OCI-LY7 (cell line): ENCODE results near the gene GDA. TPM values are rescaled to one million over a fixed set of nuclear protein-coding genes. Genes with fewer than 3 reads are reported as not detected.

ENCODE experiments used
- BruUV-seq: library from RNA; stranded (reverse); fragments of 400-500 nt; replicated peaks from 2 replicates; lab custom pipeline; 2021; lab: Mats Ljungman, UMichigan
- CTCF ChIA-PET: fragments of 300-600 bp; sonication (Branson Sonifier 250); formaldehyde crosslinking; loops from one replicate; lab custom pipeline; 2022; ENCODE audit warnings: antibody characterized with exemption; ENCODE audit not compliant: unreplicated experiment; lab: Charles Lee
- POLR2A ChIA-PET: fragments of 300-600 bp; sonication (Branson Sonifier 250); formaldehyde crosslinking; loops from one replicate; lab custom pipeline; 2022; ENCODE audit warnings: antibody characterized with exemption; lab: Charles Lee
- DNase-seq: peaks from one replicate; pipeline ENCODE4 v3.0.0-alpha.2; 2015; ENCODE audit warnings: low spot score
- H2AFZ ChIP-seq: fragments of 200-600 bp; sonication (generic), shearing (Covaris generic); 2 replicates; pipeline ENCODE4 v1.6.1; 2014; ENCODE audit warnings: mild to moderate bottlenecking, antibody characterized with exemption, low read length, moderate library complexity
- H3K27ac ChIP-seq: fragments of 200-600 bp; sonication (generic); 2 replicates; pipeline ENCODE4 v1.5.1; 2014; ENCODE audit warnings: mixed run types, low read depth, mild to moderate bottlenecking, moderate library complexity, low read length, inconsistent platforms; ENCODE audit not compliant: poor library complexity, severe bottlenecking
- H3K36me3 ChIP-seq: fragments of 200-600 bp; sonication (generic); 2 replicates; pipeline ENCODE4 v1.6.1; 2014; ENCODE audit warnings: mild to moderate bottlenecking, antibody characterized with exemption, low read length, moderate library complexity, mixed read lengths; ENCODE audit not compliant: insufficient read depth
- H3K4me1 ChIP-seq: fragments of 200-600 bp; sonication (generic); 2 replicates; pipeline ENCODE4 v1.5.1; 2014; ENCODE audit warnings: mild to moderate bottlenecking, low read length; ENCODE audit not compliant: insufficient read depth, poor library complexity, severe bottlenecking
- H3K4me2 ChIP-seq: fragments of 200-600 bp; sonication (generic); 2 replicates; pipeline ENCODE4 v1.6.1; 2014; ENCODE audit warnings: mild to moderate bottlenecking, low read length
- H3K4me3 ChIP-seq: fragments of 200-600 bp; sonication (generic); 2 replicates; pipeline ENCODE4 v1.5.1; 2014; ENCODE audit warnings: mild to moderate bottlenecking, low read depth, low read length; ENCODE audit not compliant: poor library complexity, severe bottlenecking
- H3K79me2 ChIP-seq: fragments of 200-600 bp; sonication (generic); 2 replicates; pipeline ENCODE4 v1.6.1; 2016; ENCODE audit warnings: low read depth, mild to moderate bottlenecking, low read length, moderate library complexity, mixed read lengths; ENCODE audit not compliant: insufficient read depth
- H3K9me2 ChIP-seq: fragments of 200-600 bp; sonication (generic); 2 replicates; pipeline ENCODE4 v1.6.1; 2016; ENCODE audit warnings: mild to moderate bottlenecking, low read length, mixed read lengths; ENCODE audit not compliant: insufficient read depth
- H3K9me3 ChIP-seq: fragments of 200-600 bp; sonication (generic); 2 replicates; pipeline ENCODE4 v1.6.1; 2014; ENCODE audit warnings: mild to moderate bottlenecking, mixed run types, low read length, mixed read lengths
- H4K20me1 ChIP-seq: fragments of 200-600 bp; sonication (generic); 2 replicates; pipeline ENCODE4 v1.6.1; 2014; ENCODE audit warnings: mild to moderate bottlenecking, antibody characterized with exemption, low read length, moderate library complexity, mixed read lengths; ENCODE audit not compliant: insufficient read depth
- EZH2phosphoT487 ChIP-seq: fragments of 200-600 bp; sonication (generic); IDR thresholded peaks from 2 replicates; pipeline ENCODE4 v1.6.1; 2018; ENCODE audit warnings: low read depth, borderline replicate concordance, mild to moderate bottlenecking, mixed run types, antibody characterized with exemption, low read length, moderate library complexity, mixed read lengths
- intact Hi-C: fragments of 100-400 bp; cut with micrococcal nuclease; formaldehyde crosslinking; loops from one replicate; pipeline ENCODE4 v1.10.0; 2022; ENCODE audit not compliant: unreplicated experiment
- total RNA-seq, 2 experiments: library from RNA; depleted of rRNA in 1 of 2; stranded (reverse); fragments of >200 nt in 1 of 2; shearing (Covaris generic) in 1 of 2; gene quantifications; 2 replicates each; pipeline ENCODE4 v1.2.3, GENCODE V29; 2014 to 2022
- TF ChIP-seq, protein P1 (sequence below): fragments of 200-600 bp; sonication (generic); conservative IDR thresholded peaks from 2 replicates; pipeline ENCODE4 v1.5.1; 2014; ENCODE audit warnings: mild to moderate bottlenecking, antibody characterized with exemption, low read length, moderate library complexity, mixed read lengths

The GDA gene
- total RNA-seq, 2 experiments from 2014 or later: not detected

DNA sequence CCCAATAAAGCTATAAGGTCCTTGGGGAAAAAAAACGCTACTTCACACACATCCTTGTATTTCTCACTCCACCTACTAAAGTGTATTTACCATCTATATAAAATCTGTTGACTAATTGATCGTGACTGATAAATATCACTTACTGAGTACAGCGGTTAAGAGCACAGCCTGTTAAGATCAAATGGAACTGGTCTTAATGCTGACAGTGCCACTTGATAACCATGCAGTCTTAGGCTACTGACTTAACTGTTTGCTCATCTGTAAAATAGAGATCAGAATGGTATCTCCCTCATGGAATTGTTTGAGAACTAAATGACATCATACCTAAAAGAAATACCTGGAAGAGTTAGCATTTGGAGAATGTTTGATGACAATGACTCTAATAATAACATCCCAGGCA lies 148.3 kb downstream of the GDA start:
- H3K4me3 ChIP-seq: no peak overlapping the region
- CTCF ChIA-PET: no interaction called here
- intact Hi-C loops: no loop called here
- H3K4me1 ChIP-seq: no peaks in the 10 kb centered on the region
- POLR2A ChIA-PET: interaction anchor here (0.7 kb wide), 1 partner anchor 206 kb away, joined by 3 read pairs; no protein-coding TSS in a partner anchor
- H4K20me1 ChIP-seq: no peaks in the 10 kb centered on the region
- no peaks in the 10 kb centered on the region for H3K9me2 ChIP-seq
- H3K27ac ChIP-seq: no peak overlapping the region
- no peaks in the 10 kb centered on the region for H3K36me3 ChIP-seq
- no peaks in the 10 kb centered on the region for H3K9me3 ChIP-seq
- DNase-seq: no peak
- no peak overlapping the region for H3K4me2 ChIP-seq
- no peak overlapping the region for H2AFZ ChIP-seq
- TF ChIP-seq, protein P1, sequence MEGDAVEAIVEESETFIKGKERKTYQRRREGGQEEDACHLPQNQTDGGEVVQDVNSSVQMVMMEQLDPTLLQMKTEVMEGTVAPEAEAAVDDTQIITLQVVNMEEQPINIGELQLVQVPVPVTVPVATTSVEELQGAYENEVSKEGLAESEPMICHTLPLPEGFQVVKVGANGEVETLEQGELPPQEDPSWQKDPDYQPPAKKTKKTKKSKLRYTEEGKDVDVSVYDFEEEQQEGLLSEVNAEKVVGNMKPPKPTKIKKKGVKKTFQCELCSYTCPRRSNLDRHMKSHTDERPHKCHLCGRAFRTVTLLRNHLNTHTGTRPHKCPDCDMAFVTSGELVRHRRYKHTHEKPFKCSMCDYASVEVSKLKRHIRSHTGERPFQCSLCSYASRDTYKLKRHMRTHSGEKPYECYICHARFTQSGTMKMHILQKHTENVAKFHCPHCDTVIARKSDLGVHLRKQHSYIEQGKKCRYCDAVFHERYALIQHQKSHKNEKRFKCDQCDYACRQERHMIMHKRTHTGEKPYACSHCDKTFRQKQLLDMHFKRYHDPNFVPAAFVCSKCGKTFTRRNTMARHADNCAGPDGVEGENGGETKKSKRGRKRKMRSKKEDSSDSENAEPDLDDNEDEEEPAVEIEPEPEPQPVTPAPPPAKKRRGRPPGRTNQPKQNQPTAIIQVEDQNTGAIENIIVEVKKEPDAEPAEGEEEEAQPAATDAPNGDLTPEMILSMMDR: no peak
- TF ChIP-seq EZH2phosphoT487: no peak
- H3K79me2 ChIP-seq: no peaks in the 10 kb centered on the region
- BruUV-seq: no TSS peak

DNA sequence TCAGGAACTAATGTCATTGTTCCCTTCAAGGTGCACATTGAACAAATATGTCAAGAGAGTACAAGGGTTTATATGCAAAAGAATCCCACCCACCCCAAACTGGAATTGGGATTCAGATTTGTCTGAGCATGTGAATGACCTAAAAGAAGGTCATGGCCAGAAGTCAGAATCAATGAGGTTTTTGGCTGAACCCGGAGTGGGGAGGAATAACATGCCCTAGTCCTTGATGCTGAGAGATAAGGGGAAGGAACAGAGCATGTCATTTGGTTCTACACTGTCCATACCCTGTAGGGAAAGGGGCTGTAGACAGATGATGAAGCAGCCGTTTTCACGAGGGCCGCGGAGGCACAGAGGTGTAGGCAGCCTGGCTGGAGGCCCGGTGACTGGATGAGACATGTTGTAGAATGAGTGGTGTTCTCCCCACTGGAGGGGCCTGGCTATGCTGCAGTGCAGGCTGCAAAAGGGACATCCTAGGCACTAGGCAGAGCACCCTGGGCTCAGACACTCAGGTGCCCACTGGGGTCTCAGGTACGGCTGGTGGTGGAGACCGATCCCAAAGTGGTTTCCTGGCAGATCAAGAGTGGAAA lies 149.9 kb downstream of the GDA start:
- Histone ChIP-seq H2AFZ (no peak overlapping the region), H4K20me1 (no peaks in the 10 kb centered on the region), H3K36me3 (no peaks in the 10 kb centered on the region), H3K4me1 (no peaks in the 10 kb centered on the region), H3K4me2 (no peak overlapping the region), H3K79me2 (no peaks in the 10 kb centered on the region), H3K9me3 (no peaks in the 10 kb centered on the region), H3K9me2 (no peaks in the 10 kb centered on the region), H3K4me3 (no peak overlapping the region), H3K27ac (no peak overlapping the region)
- DNase-seq: no peak
- intact Hi-C loops: no loop called here
- TF ChIP-seq EZH2phosphoT487: no peak
- TF ChIP-seq, protein P1: no peak
- ChIA-PET POLR2A (no interaction called here), CTCF (no interaction called here)
- no TSS peak for BruUV-seq

DNA sequence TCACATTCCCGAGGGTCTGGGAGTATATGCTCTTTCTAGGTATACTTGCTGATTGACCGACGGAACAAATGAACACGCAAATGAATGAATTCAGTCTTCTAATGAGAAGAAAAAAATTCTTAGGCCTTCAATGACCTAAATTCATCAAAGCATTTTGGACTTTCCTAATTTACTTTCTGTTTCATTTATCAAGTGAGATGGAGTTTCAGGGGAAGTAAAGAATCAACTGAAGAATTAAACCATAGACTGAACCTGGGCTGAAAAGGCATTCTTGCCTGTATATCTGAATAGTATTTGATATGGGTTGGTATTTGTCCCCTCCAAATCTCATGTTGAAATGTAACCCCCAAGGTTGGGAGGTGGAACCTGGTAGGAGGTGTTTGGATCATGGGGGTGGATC lies 151.6 kb downstream of the GDA start:
- Histone ChIP-seq H3K36me3 (no peaks in the 10 kb centered on the region), H3K9me2 (no peaks in the 10 kb centered on the region), H3K4me3 (no peak overlapping the region), H3K4me1 (no peaks in the 10 kb centered on the region), H3K4me2 (no peak overlapping the region), H3K9me3 (no peaks in the 10 kb centered on the region), H2AFZ (no peak overlapping the region), H4K20me1 (no peaks in the 10 kb centered on the region), H3K27ac (no peak overlapping the region), H3K79me2 (no peaks in the 10 kb centered on the region)
- no peak for TF ChIP-seq EZH2phosphoT487
- TF ChIP-seq, protein P1: no peak
- intact Hi-C loops: no loop called here
- BruUV-seq: no TSS peak
- no peak for DNase-seq
- CTCF ChIA-PET: no interaction called here
- POLR2A ChIA-PET: no interaction called here
